ENCODE results near the gene SIPA1. TPM values are rescaled to one million over a fixed set of nuclear protein-coding genes. Genes with fewer than 3 reads are reported as not detected.

Gene SIPA1
- total and polyA plus RNA-seq, 9 donors = 10.0 to 48.2 (median 37.9) TPM

- H3K9me3 ChIP-seq = no peaks in the 10 kb centered on the region
- no peaks in the 10 kb centered on the region for H3K36me3 ChIP-seq
- peaks cover 3% of the 10 kb centered on the region for H3K4me1 ChIP-seq (ENCODE audit: insufficient read depth)
- H3K27me3 ChIP-seq = no peaks in the 10 kb centered on the region
- peak in 1 of 5 donors; percentile 21 for DNase-seq
- intact Hi-C loops (cut with DNase I) = no loop called here
- no peak overlapping the region for H3K27ac ChIP-seq
- H3K4me3 ChIP-seq = no peak overlapping the region
- 89 to 91% (median 90%) methylated on average over 19 of the region's 19 CpGs for WGBS, 3 donors
- TF ChIP-seq POLR2A (IDR thresholded peaks at IDR 0.05) (no peak), EP300 (IDR thresholded peaks at IDR 0.05) (no peak), CTCF (IDR thresholded peaks at IDR 0.05) (no peak)
These were observed 17.2 kb upstream of the SIPA1 start for GRCh38 chr11:65620666-65621065.

GRCh38 chr11:65621460-65621859 lies 16.4 kb upstream of the SIPA1 start:
- intact Hi-C loops (cut with DNase I) = no loop called here

GRCh38 chr11:65622011-65622410 lies 15.9 kb upstream of the SIPA1 start:
- Histone ChIP-seq H3K4me3 (no peak overlapping the region), H3K27ac (no peak overlapping the region), H3K9me3 (no peaks in the 10 kb centered on the region), H3K36me3 (no peaks in the 10 kb centered on the region), H3K4me1 (ENCODE audit: insufficient read depth) (no peaks in the 10 kb centered on the region), H3K27me3 (no peaks in the 10 kb centered on the region)
- 88 to 93% (median 89%) methylated on average over 16 of the region's 16 CpGs for WGBS, 3 donors
- no peak for DNase-seq
- intact Hi-C loops (cut with DNase I) = no loop called here
- TF ChIP-seq POLR2A (IDR thresholded peaks at IDR 0.05) = no peak
- no peak for TF ChIP-seq CTCF (IDR thresholded peaks at IDR 0.05)
- no peak for TF ChIP-seq EP300 (IDR thresholded peaks at IDR 0.05)

More at GRCh38 chr11:65621460-65621859, 16.4 kb upstream of the SIPA1 start:
- no peaks in the 10 kb centered on the region for H3K36me3 ChIP-seq
- no peak overlapping the region for H3K27ac ChIP-seq
- no peaks in the 10 kb centered on the region for H3K9me3 ChIP-seq
- WGBS, 3 donors = 91 to 94% (median 93%) methylated on average over 14 of the region's 14 CpGs
- no peaks in the 10 kb centered on the region for H3K27me3 ChIP-seq
- peaks cover 3% of the 10 kb centered on the region for H3K4me1 ChIP-seq (ENCODE audit: insufficient read depth)
- DNase-seq = no peak
- TF ChIP-seq CTCF (IDR thresholded peaks at IDR 0.05) = no peak
- TF ChIP-seq POLR2A (IDR thresholded peaks at IDR 0.05) = no peak
- TF ChIP-seq EP300 (IDR thresholded peaks at IDR 0.05) = no peak
- no peak overlapping the region for H3K4me3 ChIP-seq

- no peaks in the 10 kb centered on the region for H3K36me3 ChIP-seq
- no peak for DNase-seq
- H3K4me3 ChIP-seq = no peak overlapping the region
- intact Hi-C loops (cut with DNase I) = no loop called here
- no peaks in the 10 kb centered on the region for H3K27me3 ChIP-seq
- H3K9me3 ChIP-seq = no peaks in the 10 kb centered on the region
- no peaks in the 10 kb centered on the region for H3K4me1 ChIP-seq (ENCODE audit: insufficient read depth)
- 88 to 91% (median 90%) methylated on average over 14 of the region's 14 CpGs for WGBS, 3 donors
- TF ChIP-seq POLR2A (IDR thresholded peaks at IDR 0.05) = no peak
- TF ChIP-seq EP300 (IDR thresholded peaks at IDR 0.05) = no peak
- TF ChIP-seq CTCF (IDR thresholded peaks at IDR 0.05) = no peak
- no peak overlapping the region for H3K27ac ChIP-seq
These were observed 14.7 kb upstream of the SIPA1 start for GRCh38 chr11:65623177-65623576.

Measured in ovary (tissue), 9 donors.